Measurements from ENCODE around the gene SELENOW.
"Not testable (repeated sequence)": the region's sequence is repeated elsewhere in the genome, so short reads cannot be mapped to it uniquely, and the experiment has no call there.

Gene SELENOW

GRCh38 chr19:47786566-47786965 lies 8.1 kb downstream of the SELENOW start:
- Histone ChIP-seq H3K27ac (ENCODE audit: low read depth, low read length) (no peak overlapping the region), H3K4me3 (ENCODE audit: low read depth, low read length) (no peak overlapping the region), H3K36me3 (ENCODE audit: control insufficient read depth, insufficient read depth, low read length) (peaks cover 43% of the 10 kb centered on the region), H3K27me3 (ENCODE audit: control insufficient read depth, insufficient read depth, low read length) (no peaks in the 10 kb centered on the region), H3K9ac (ENCODE audit: low read depth, low read length) (no peak overlapping the region), H3K9me3 (ENCODE audit: control insufficient read depth, insufficient read depth, low read length) (no peaks in the 10 kb centered on the region), H3K4me1 (ENCODE audit: control insufficient read depth, insufficient read depth, low read length) (no peaks in the 10 kb centered on the region)

GRCh38 chr19:47787307-47787706 lies 8.8 kb downstream of the SELENOW start:
- peaks cover 35% of the 10 kb centered on the region for H3K36me3 ChIP-seq (ENCODE audit: control insufficient read depth, insufficient read depth, low read length)
- not testable (repeated sequence) for H3K27me3 ChIP-seq (ENCODE audit: control insufficient read depth, insufficient read depth, low read length); H3K27ac ChIP-seq (ENCODE audit: low read depth, low read length); H3K9me3 ChIP-seq (ENCODE audit: control insufficient read depth, insufficient read depth, low read length); H3K9ac ChIP-seq (ENCODE audit: low read depth, low read length); H3K4me3 ChIP-seq (ENCODE audit: low read depth, low read length); H3K4me1 ChIP-seq (ENCODE audit: control insufficient read depth, insufficient read depth, low read length)

- H3K27me3 ChIP-seq (ENCODE audit: control insufficient read depth, insufficient read depth, low read length); H3K9me3 ChIP-seq (ENCODE audit: control insufficient read depth, insufficient read depth, low read length); H3K9ac ChIP-seq (ENCODE audit: low read depth, low read length); H3K4me3 ChIP-seq (ENCODE audit: low read depth, low read length); H3K4me1 ChIP-seq (ENCODE audit: control insufficient read depth, insufficient read depth, low read length): not testable (repeated sequence)
- H3K36me3 ChIP-seq (ENCODE audit: control insufficient read depth, insufficient read depth, low read length): peaks cover 12% of the 10 kb centered on the region
- H3K27ac ChIP-seq (ENCODE audit: low read depth, low read length): peak overlapping the region; percentile 78
Observed at GRCh38 chr19:47789811-47790210, 11.3 kb downstream of the SELENOW start.

GRCh38 chr19:47790398-47790814 lies 11.9 kb downstream of the SELENOW start:
- Histone ChIP-seq H3K9me3 (ENCODE audit: control insufficient read depth, insufficient read depth, low read length) (no peaks in the 10 kb centered on the region), H3K4me3 (ENCODE audit: low read depth, low read length) (no peak overlapping the region), H3K4me1 (ENCODE audit: control insufficient read depth, insufficient read depth, low read length) (no peaks in the 10 kb centered on the region), H3K27ac (ENCODE audit: low read depth, low read length) (peak overlapping the region; percentile 78), H3K27me3 (ENCODE audit: control insufficient read depth, insufficient read depth, low read length) (no peaks in the 10 kb centered on the region), H3K36me3 (ENCODE audit: control insufficient read depth, insufficient read depth, low read length) (peaks cover 7% of the 10 kb centered on the region), H3K9ac (ENCODE audit: low read depth, low read length) (no peak overlapping the region)

GRCh38 chr19:47792616-47793015 lies 14.1 kb downstream of the SELENOW start:
- Histone ChIP-seq H3K36me3 (ENCODE audit: control insufficient read depth, insufficient read depth, low read length) (no peaks in the 10 kb centered on the region), H3K27me3 (ENCODE audit: control insufficient read depth, insufficient read depth, low read length) (no peaks in the 10 kb centered on the region), H3K9ac (ENCODE audit: low read depth, low read length) (no peak overlapping the region), H3K4me3 (ENCODE audit: low read depth, low read length) (no peak overlapping the region), H3K9me3 (ENCODE audit: control insufficient read depth, insufficient read depth, low read length) (no peaks in the 10 kb centered on the region), H3K4me1 (ENCODE audit: control insufficient read depth, insufficient read depth, low read length) (no peaks in the 10 kb centered on the region), H3K27ac (ENCODE audit: low read depth, low read length) (no peak overlapping the region)

GRCh38 chr19:47794526-47794925 lies 16.0 kb downstream of the SELENOW start:
- no peaks in the 10 kb centered on the region for H3K27me3 ChIP-seq (ENCODE audit: control insufficient read depth, insufficient read depth, low read length)
- H3K4me3 ChIP-seq (ENCODE audit: low read depth, low read length): no peak overlapping the region
- no peaks in the 10 kb centered on the region for H3K9me3 ChIP-seq (ENCODE audit: control insufficient read depth, insufficient read depth, low read length)
- no peaks in the 10 kb centered on the region for H3K4me1 ChIP-seq (ENCODE audit: control insufficient read depth, insufficient read depth, low read length)
- no peak overlapping the region for H3K9ac ChIP-seq (ENCODE audit: low read depth, low read length)
- no peaks in the 10 kb centered on the region for H3K36me3 ChIP-seq (ENCODE audit: control insufficient read depth, insufficient read depth, low read length)
- H3K27ac ChIP-seq (ENCODE audit: low read depth, low read length): no peak overlapping the region

GRCh38 chr19:47796785-47797184 lies 18.3 kb downstream of the SELENOW start:
- H3K36me3 ChIP-seq (ENCODE audit: control insufficient read depth, insufficient read depth, low read length): no peaks in the 10 kb centered on the region
- no peaks in the 10 kb centered on the region for H3K4me1 ChIP-seq (ENCODE audit: control insufficient read depth, insufficient read depth, low read length)
- H3K9ac ChIP-seq (ENCODE audit: low read depth, low read length): no peak overlapping the region
- peaks cover 4% of the 10 kb centered on the region; the same call in 1 of the 2 replicates for H3K9me3 ChIP-seq (ENCODE audit: control insufficient read depth, insufficient read depth, low read length)
- H3K27me3 ChIP-seq (ENCODE audit: control insufficient read depth, insufficient read depth, low read length): no peaks in the 10 kb centered on the region
- no peak overlapping the region for H3K4me3 ChIP-seq (ENCODE audit: low read depth, low read length)
- no peak overlapping the region for H3K27ac ChIP-seq (ENCODE audit: low read depth, low read length)

GRCh38 chr19:47797996-47798903 lies 19.7 kb downstream of the SELENOW start:
- Histone ChIP-seq H3K4me3 (ENCODE audit: low read depth, low read length) (no peak overlapping the region), H3K9ac (ENCODE audit: low read depth, low read length) (no peak overlapping the region), H3K4me1 (ENCODE audit: control insufficient read depth, insufficient read depth, low read length) (no peaks in the 10 kb centered on the region), H3K9me3 (ENCODE audit: control insufficient read depth, insufficient read depth, low read length) (peaks cover 4% of the 10 kb centered on the region; the same call in 1 of the 2 replicates), H3K27ac (ENCODE audit: low read depth, low read length) (no peak overlapping the region), H3K36me3 (ENCODE audit: control insufficient read depth, insufficient read depth, low read length) (no peaks in the 10 kb centered on the region), H3K27me3 (ENCODE audit: control insufficient read depth, insufficient read depth, low read length) (no peaks in the 10 kb centered on the region)

- Histone ChIP-seq H3K27ac (ENCODE audit: low read depth, low read length) (no peak overlapping the region), H3K9ac (ENCODE audit: low read depth, low read length) (no peak overlapping the region), H3K4me1 (ENCODE audit: control insufficient read depth, insufficient read depth, low read length) (no peaks in the 10 kb centered on the region), H3K4me3 (ENCODE audit: low read depth, low read length) (no peak overlapping the region), H3K36me3 (ENCODE audit: control insufficient read depth, insufficient read depth, low read length) (no peaks in the 10 kb centered on the region), H3K9me3 (ENCODE audit: control insufficient read depth, insufficient read depth, low read length) (peaks cover 4% of the 10 kb centered on the region; the same call in 1 of the 2 replicates), H3K27me3 (ENCODE audit: control insufficient read depth, insufficient read depth, low read length) (no peaks in the 10 kb centered on the region)
Observed at GRCh38 chr19:47798904-47799266, 20.4 kb downstream of the SELENOW start.

- Histone ChIP-seq H3K9ac (ENCODE audit: low read depth, low read length) (no peak overlapping the region), H3K9me3 (ENCODE audit: control insufficient read depth, insufficient read depth, low read length) (peaks cover 4% of the 10 kb centered on the region; the same call in 1 of the 2 replicates), H3K27me3 (ENCODE audit: control insufficient read depth, insufficient read depth, low read length) (no peaks in the 10 kb centered on the region), H3K4me3 (ENCODE audit: low read depth, low read length) (no peak overlapping the region), H3K27ac (ENCODE audit: low read depth, low read length) (no peak overlapping the region), H3K4me1 (ENCODE audit: control insufficient read depth, insufficient read depth, low read length) (no peaks in the 10 kb centered on the region), H3K36me3 (ENCODE audit: control insufficient read depth, insufficient read depth, low read length) (no peaks in the 10 kb centered on the region)
Observed at GRCh38 chr19:47801270-47801669, 22.8 kb downstream of the SELENOW start.

GRCh38 chr19:47802521-47803043 lies 24.1 kb downstream of the SELENOW start:
- Histone ChIP-seq H3K4me1 (ENCODE audit: control insufficient read depth, insufficient read depth, low read length) (no peaks in the 10 kb centered on the region), H3K27ac (ENCODE audit: low read depth, low read length) (no peak overlapping the region), H3K36me3 (ENCODE audit: control insufficient read depth, insufficient read depth, low read length) (no peaks in the 10 kb centered on the region), H3K9ac (ENCODE audit: low read depth, low read length) (no peak overlapping the region), H3K4me3 (ENCODE audit: low read depth, low read length) (no peak overlapping the region), H3K9me3 (ENCODE audit: control insufficient read depth, insufficient read depth, low read length) (peaks cover 4% of the 10 kb centered on the region; the same call in 1 of the 2 replicates), H3K27me3 (ENCODE audit: control insufficient read depth, insufficient read depth, low read length) (no peaks in the 10 kb centered on the region)

Measured in HUES48 (cell line).